GM12875 (cell line): ENCODE data around the gene CLDN7.

Source experiments
- H3K4me3 ChIP-seq: one replicate; pipeline ENCODE4 v1.5.1; 2011; ENCODE audit warnings: low read depth, low read length, control low read depth
- TF ChIP-seq, protein P1 (sequence below): IDR thresholded peaks from 2 replicates; pipeline ENCODE4 v1.5.1; 2011; ENCODE audit warnings: low read depth, mild to moderate bottlenecking, control low read depth, inconsistent platforms, low read length, moderate library complexity, borderline replicate concordance; ENCODE audit not compliant: insufficient read depth

CLDN7 gene

DNA sequence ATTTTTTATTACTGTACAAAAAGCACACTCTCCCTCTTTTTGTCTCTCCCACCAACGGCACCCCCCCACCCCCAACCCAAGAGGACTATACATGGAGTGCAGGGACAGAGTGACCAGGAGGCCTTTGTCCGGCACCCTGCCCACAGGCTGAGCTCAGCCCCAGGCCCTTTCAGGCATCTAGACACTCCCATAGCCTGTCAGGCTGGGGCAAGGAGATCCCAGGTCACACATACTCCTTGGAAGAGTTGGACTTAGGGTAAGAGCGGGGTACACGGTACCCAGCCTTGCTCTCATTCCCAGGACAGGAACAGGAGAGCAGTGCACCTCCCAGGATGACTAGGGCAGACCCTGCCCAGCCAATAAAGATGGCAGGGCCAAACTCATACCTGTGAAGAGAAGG lies 2.1 kb downstream of the CLDN7 start:
- no peak overlapping the region for H3K4me3 ChIP-seq
- TF ChIP-seq, protein P1, sequence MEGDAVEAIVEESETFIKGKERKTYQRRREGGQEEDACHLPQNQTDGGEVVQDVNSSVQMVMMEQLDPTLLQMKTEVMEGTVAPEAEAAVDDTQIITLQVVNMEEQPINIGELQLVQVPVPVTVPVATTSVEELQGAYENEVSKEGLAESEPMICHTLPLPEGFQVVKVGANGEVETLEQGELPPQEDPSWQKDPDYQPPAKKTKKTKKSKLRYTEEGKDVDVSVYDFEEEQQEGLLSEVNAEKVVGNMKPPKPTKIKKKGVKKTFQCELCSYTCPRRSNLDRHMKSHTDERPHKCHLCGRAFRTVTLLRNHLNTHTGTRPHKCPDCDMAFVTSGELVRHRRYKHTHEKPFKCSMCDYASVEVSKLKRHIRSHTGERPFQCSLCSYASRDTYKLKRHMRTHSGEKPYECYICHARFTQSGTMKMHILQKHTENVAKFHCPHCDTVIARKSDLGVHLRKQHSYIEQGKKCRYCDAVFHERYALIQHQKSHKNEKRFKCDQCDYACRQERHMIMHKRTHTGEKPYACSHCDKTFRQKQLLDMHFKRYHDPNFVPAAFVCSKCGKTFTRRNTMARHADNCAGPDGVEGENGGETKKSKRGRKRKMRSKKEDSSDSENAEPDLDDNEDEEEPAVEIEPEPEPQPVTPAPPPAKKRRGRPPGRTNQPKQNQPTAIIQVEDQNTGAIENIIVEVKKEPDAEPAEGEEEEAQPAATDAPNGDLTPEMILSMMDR: no peak

DNA sequence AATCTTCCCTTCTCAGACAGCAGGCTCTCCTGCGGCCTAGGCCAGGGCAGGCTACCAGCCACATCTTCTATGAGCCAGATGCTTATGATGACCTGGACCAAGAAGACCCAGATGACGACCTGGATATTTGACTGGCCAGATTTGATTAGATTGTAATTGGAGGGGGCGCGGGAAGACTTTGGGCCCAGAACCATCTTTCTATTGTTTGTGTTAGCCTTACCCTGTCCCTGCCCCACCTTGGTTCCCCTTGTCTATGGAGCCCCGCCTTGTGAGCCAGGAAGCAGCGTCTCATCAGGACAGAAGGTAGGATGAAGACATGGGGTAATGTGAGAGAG lies 2.8 kb downstream of the CLDN7 start:
- TF ChIP-seq, protein P1: no peak
- no peak overlapping the region for H3K4me3 ChIP-seq

DNA sequence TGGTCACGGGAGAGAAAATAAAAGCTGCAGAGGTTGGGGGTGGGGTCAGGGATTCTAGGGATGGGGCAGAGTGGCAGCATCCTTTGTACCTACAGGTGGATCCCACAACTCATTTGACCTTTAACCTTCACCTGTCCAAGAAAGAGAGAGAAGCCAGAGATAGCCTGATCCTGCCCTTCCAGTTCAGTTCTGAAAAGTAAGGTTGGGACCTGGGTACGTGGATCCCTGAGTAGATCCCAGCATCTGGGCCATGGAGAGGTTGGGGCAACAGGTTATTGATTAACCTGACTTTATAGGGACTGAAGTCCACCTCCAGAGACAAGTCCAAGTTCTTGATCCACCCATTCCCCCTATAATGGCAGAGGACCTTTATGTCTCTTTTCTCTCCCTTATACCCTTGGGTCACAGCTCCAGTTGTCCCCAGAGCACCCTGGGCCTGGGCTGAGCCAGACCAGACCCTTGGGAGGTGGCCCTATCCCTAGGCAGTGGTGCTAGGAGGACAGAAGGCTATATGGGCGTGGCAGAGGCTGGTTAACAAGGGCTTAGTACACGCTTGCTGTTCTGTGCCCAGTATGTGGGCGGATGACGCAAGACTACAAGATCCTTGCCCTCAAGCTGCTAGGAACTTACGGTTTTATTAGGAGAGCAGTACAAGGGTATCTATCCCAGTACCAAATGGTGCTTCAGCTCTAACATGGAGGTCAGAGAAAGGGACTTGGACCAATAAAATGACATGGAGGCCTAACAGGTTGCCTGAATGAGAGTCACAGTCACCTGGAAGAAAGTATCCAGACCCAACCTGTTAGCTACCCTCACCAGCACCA lies 3.3 kb downstream of the CLDN7 start:
- H3K4me3 ChIP-seq: no peak overlapping the region
- TF ChIP-seq, protein P1: no peak

DNA sequence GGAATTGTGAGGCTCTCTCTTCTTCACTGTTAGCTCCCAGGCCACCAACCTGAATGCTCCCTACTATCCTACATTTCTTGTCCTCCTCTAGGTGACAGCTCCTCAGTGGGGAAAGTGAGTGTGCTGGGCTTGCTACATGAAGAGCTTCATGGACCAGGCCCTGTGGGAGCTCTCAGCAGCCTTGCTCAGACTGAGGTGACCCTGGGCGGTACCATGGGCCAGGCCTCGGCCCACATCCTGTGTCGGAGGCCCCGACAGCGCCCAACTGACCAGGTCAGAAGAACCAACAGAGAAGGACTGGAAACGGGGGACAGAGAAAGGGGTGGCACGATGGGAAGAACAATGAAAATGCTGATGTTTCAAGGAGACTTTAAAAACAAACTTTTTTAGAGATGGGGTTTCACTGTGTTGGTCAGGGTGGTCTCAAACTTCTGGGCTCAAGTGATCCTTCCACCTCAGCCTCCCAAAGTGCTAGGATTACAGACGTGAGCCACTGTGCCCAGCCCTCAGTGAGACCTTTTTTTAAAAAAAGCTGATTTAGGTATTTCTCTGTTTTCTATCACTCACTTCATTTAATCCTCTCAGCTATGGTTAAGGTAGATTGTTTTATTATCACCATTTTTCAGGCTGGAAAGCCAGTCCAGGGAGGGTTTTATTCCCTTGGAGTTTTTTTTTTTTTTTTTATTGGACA lies 5.4 kb downstream of the CLDN7 start:
- H3K4me3 ChIP-seq: no peak overlapping the region
- TF ChIP-seq, protein P1: no peak

DNA sequence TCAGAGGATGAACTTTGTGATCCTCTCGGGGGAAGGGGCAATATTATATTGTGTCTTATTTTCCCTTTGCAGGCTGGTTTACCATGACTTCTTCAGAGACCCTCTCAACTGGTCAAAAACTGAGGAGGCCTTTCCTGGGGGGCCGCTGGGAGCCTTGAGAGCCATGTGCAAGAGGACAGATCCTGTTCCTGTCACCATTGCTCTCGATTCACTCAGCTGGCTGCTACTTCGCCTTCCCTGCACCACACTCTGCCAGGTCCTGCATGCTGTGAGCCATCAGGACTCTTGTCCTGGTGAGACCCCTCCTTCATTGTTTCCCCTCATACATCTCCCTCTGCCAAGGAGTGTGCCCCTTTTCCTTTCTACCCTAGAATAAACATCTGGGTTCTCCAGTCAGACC lies 7.8 kb downstream of the CLDN7 start:
- no peak overlapping the region for H3K4me3 ChIP-seq
- TF ChIP-seq, protein P1: no peak

DNA sequence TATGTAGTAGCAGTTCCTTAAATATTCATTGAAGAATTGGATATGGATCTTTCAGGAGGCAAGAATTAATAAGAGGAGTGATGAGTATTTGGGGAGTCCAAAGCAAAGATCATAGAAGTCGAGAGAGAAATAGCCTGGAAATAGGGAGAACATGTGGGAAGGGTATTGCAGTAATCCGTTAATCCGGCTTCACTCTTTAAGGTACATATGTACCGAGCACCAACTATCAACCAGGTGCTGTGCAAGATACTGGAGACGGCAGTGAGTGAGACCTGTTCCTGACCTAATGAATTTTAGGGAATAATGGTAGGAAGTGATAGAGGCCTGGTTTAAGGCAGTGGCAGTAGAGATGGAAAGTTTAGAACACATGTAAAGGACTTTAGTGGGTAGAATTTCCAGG lies 9.2 kb downstream of the CLDN7 start:
- peak overlapping the region; percentile 71 for H3K4me3 ChIP-seq
- TF ChIP-seq, protein P1: no peak

DNA sequence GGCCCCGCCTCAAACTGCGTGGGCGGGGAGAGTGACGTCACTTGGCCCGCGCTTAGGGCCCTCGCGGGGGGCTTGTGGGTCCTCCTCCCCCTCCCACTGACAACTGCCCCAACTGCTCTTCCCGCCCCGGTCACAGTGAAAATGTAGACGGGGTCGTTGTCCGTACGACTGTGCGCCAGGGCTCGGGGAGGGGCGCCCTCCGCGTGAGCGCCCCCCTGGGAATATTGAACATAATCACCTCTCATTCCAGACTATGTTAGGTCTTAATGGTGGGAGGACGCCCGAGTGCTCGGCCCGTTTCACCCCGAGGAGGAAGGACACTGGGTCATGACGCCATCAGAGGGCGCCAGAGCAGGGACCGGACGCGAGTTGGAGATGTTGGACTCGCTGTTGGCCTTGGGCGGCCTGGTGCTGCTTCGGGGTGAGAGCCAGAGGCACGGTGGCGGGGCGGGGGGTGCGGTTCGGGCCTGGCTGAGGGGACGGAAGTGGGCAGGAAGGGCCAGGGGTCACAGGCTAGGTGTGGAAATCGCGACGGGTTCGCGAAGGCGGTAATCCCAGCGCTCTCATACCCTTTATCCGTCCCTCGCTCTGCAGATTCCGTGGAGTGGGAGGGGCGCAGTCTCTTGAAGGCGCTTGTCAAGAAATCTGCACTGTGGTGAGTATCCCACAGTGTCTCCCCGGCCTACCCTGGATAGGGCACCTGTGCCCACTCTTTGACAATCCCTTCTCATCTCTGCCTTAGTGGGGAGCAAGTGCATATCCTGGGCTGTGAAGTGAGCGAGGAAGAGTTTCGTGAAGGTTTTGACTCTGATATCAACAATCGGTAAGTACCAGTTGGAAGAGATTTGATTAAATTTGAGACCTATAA lies 9.9 kb downstream of the CLDN7 start, which contains the start of gene ELP5:
Gene ELP5 (plus strand): TSS at position 40 of the 868 bp plus-strand sequence. CDS start 336 bp downstream, at position 376.
- TF ChIP-seq, protein P1: peak; percentile 27; the same call in 1 of the 2 replicates
- H3K4me3 ChIP-seq: peak within 1 kb of the TSS; percentile 99
